ENCODE measurements around the gene ZNF554. TPM values are rescaled to one million over a fixed set of nuclear protein-coding genes. Genes with fewer than 3 reads are reported as not detected.

The ZNF554 gene
- total and polyA plus RNA-seq, 4 donors, result 0.94 to 3.3 (median 2.1) TPM

Other genes with a start within 250 kb of the ZNF554 start
- gene GNG7, start 117.2 kb upstream of the ZNF554 start, total RNA-seq, result 1 to 10 TPM in 1 of 2 donors, under 1 TPM in 1; 0.75 to 1.1 TPM
- gene GNG7, start 117.2 kb upstream of the ZNF554 start, polyA plus RNA-seq, result 1 to 10 TPM; 1.1 to 1.9 TPM
- under 1 TPM; 0.08 to 0.09 TPM for gene DIRAS1, start 98.5 kb upstream of the ZNF554 start, total RNA-seq
- gene DIRAS1, start 98.5 kb upstream of the ZNF554 start, polyA plus RNA-seq, result under 1 TPM in 1 of 2 donors, not detected in 1; 0.01 TPM
- gene SLC39A3, start 79.9 kb upstream of the ZNF554 start, total RNA-seq, result 10 to 100 TPM; 19.8 to 29.0 TPM
- 10 to 100 TPM; 20.1 to 28.2 TPM for gene SLC39A3, start 79.9 kb upstream of the ZNF554 start, polyA plus RNA-seq
- gene SGTA, start 36.6 kb upstream of the ZNF554 start, total RNA-seq, result 10 to 100 TPM; 16.7 to 23.2 TPM
- gene SGTA, start 36.6 kb upstream of the ZNF554 start, polyA plus RNA-seq, result 10 to 100 TPM; 18.9 to 38.4 TPM
- 10 to 100 TPM; 45.6 to 56.2 TPM for gene THOP1, start 34.4 kb upstream of the ZNF554 start, total RNA-seq
- 10 to 100 TPM; 39.1 to 43.8 TPM for gene THOP1, start 34.4 kb upstream of the ZNF554 start, polyA plus RNA-seq
- 1 to 10 TPM; 2.4 to 2.8 TPM for gene ZNF555, start 21.6 kb downstream of the ZNF554 start, total RNA-seq
- 1 to 10 TPM; 1.3 to 2.0 TPM for gene ZNF555, start 21.6 kb downstream of the ZNF554 start, polyA plus RNA-seq
- under 1 TPM in 1 of 2 donors, not detected in 1; 0.08 TPM for gene ZNF556, start 47.5 kb downstream of the ZNF554 start, total RNA-seq
- gene ZNF556, start 47.5 kb downstream of the ZNF554 start, polyA plus RNA-seq, result not detected
- gene ZNF57, start 81.1 kb downstream of the ZNF554 start, total RNA-seq, result 1 to 10 TPM; 1.4 to 2.8 TPM
- gene ZNF57, start 81.1 kb downstream of the ZNF554 start, polyA plus RNA-seq, result 1 to 10 TPM; 1.3 to 2.1 TPM
- 1 to 10 TPM; 2.6 to 3.5 TPM for gene ZNF77, start 125.1 kb downstream of the ZNF554 start, total RNA-seq
- 1 to 10 TPM in 1 of 2 donors, under 1 TPM in 1; 0.90 to 1.1 TPM for gene ZNF77, start 125.1 kb downstream of the ZNF554 start, polyA plus RNA-seq
- 1 to 10 TPM in 1 of 2 donors, under 1 TPM in 1; 0.47 to 1.7 TPM for gene TLE6, start 157.7 kb downstream of the ZNF554 start, total RNA-seq
- gene TLE6, start 157.7 kb downstream of the ZNF554 start, polyA plus RNA-seq, result 1 to 10 TPM in 1 of 2 donors, under 1 TPM in 1; 0.78 to 2.8 TPM
- 1 to 10 TPM; 4.5 to 9.3 TPM for gene TLE2, start 209.4 kb downstream of the ZNF554 start, total RNA-seq
- gene TLE2, start 209.4 kb downstream of the ZNF554 start, polyA plus RNA-seq, result 1 to 10 TPM; 3.6 to 7.0 TPM
- 10 to 100 TPM; 48.0 to 61.7 TPM for gene TLE5, start 242.6 kb downstream of the ZNF554 start, total RNA-seq
- 100 to 1,000 TPM in 1 of 2 donors, 10 to 100 TPM in 1; 47.2 to 166 TPM for gene TLE5, start 242.6 kb downstream of the ZNF554 start, polyA plus RNA-seq